Choroid plexus epithelial cell (primary cell): ENCODE data around the gene ADAMTS13.

Experiments used
- DNase-seq: peaks from one replicate; pipeline ENCODE4 v3.0.0-alpha.2; 2010; ENCODE audit warnings: low read depth
- H3K4me3 ChIP-seq: 2 replicates; pipeline ENCODE4 v1.5.1; 2011; ENCODE audit warnings: low read depth, mild to moderate bottlenecking, control low read depth, low read length, moderate library complexity
- CTCF ChIP-seq: conservative IDR thresholded peaks from 2 replicates; pipeline ENCODE4 v1.5.1; 2011; ENCODE audit warnings: low read depth, mild to moderate bottlenecking, control low read depth, inconsistent platforms, low read length, moderate library complexity

The ADAMTS13 gene

GRCh38 chr9:133464638-133465037, 42.5 kb downstream of the ADAMTS13 start:
- no peak for DNase-seq
- H3K4me3 ChIP-seq: no peak overlapping the region
- TF ChIP-seq CTCF: no peak

GRCh38 chr9:133465984-133466383, 43.8 kb downstream of the ADAMTS13 start:
- no peak for TF ChIP-seq CTCF
- no peak for DNase-seq
- no peak overlapping the region for H3K4me3 ChIP-seq

- H3K4me3 ChIP-seq: no peak overlapping the region
- no peak for DNase-seq
- no peak for TF ChIP-seq CTCF
Observed at GRCh38 chr9:133467101-133467500, 44.9 kb downstream of the ADAMTS13 start.

GRCh38 chr9:133468374-133468773, 46.2 kb downstream of the ADAMTS13 start:
- DNase-seq: no peak
- no peak overlapping the region for H3K4me3 ChIP-seq
- no peak for TF ChIP-seq CTCF

- DNase-seq: no peak
- no peak for TF ChIP-seq CTCF
- H3K4me3 ChIP-seq: no peak overlapping the region
Observed at GRCh38 chr9:133468777-133469421, 46.7 kb downstream of the ADAMTS13 start.

GRCh38 chr9:133470427-133470924, 48.3 kb downstream of the ADAMTS13 start:
- no peak for DNase-seq
- H3K4me3 ChIP-seq: no peak overlapping the region
- no peak for TF ChIP-seq CTCF

GRCh38 chr9:133470988-133471387, 48.8 kb downstream of the ADAMTS13 start:
- no peak for TF ChIP-seq CTCF
- H3K4me3 ChIP-seq: no peak overlapping the region
- no peak for DNase-seq
